GM04503 (cell line): ENCODE data around the gene DENND5A.

Source experiments
- DNase-seq: peaks from one replicate; pipeline ENCODE4 v3.0.0-alpha.2; 2012; ENCODE audit warnings: low read depth

DENND5A gene

DNA sequence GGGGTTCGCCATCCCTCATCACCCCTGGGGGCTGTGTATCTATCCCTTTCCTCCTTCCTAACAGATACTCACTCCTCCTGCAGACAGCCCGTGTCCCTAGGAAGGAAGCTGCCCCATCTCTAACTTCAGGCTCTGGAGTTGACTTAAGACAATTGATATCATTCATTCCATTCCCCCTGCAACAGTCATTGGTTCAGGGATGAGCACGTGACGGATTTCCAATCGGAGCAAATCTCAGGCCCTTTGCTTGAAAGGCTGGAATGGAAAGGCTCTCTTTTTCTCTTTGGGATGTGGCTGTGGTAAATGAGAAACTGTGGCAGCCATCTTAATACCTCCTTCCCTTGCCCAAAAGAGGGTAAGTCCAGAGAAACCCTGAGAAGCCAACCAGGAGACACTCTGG, 168.7 kb downstream of the DENND5A start:
- no peak for DNase-seq

- DNase-seq: no peak
Measured at GRCh38 chr11:9095421-9095820, 169.7 kb downstream of the DENND5A start.

DNA sequence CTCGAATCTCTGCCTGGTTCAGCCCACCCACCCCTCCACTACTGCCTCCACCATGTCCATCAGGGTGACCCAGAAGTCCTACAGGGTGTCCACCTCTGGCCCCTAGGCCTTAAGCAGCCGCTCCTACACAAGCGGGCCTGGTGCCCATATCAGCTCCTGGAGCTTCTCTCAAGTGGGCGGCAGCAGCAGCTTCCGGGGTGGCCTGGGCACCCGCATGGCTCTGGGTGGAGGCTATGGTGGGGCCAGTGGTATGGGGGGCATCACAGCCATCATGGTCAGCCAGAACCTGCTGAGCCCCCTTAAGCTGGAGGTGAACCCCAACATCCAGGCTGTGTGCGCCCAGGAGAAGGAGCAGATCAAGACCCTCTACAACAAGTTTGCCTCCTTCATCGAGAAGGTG, 170.7 kb downstream of the DENND5A start:
- no peak for DNase-seq

GRCh38 chr11:9092853-9093778, 172.0 kb downstream of the DENND5A start:
- DNase-seq: no peak

DNA sequence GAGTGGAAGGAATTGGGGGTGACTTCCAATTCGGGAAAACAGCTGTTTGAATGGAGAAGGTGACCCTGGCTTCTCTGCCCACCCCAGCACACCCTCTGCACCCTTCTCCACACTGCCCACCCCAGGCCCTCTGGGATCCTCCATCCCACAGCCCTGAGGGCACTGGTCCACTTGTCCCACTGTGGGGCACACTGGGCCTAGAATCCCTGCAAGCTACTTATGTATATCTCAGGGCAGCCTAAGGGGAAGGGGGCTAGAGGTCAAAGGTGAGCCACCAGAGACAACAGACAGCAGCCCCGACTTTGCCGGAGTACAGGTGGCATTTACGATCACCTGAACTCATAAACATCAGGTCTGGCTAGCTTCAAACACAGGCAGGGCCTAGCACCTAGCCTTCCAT, 173.1 kb downstream of the DENND5A start:
- no peak for DNase-seq

GRCh38 chr11:9091044-9091922, 173.9 kb downstream of the DENND5A start, which contains the start of gene SCUBE2:
SCUBE2 (minus strand) TSS chr11:9091599; CDS start chr11:9091528, 71 bp downstream.
- no peak for DNase-seq

GRCh38 chr11:9090488-9091043, 174.6 kb downstream of the DENND5A start:
- no peak for DNase-seq

GRCh38 chr11:9089636-9090035, 175.5 kb downstream of the DENND5A start:
- DNase-seq: no peak

- no peak for DNase-seq
Measured at GRCh38 chr11:9089061-9089460, 176.1 kb downstream of the DENND5A start.
